ENCODE measurements around the gene C3orf62. TPM values are rescaled to one million over a fixed set of nuclear protein-coding genes. Genes with fewer than 3 reads are reported as not detected.
A peak's percentile ranks its signal among the peaks of the same experiment; 100 is the strongest.
"Not testable (repeated sequence)": the region's sequence is repeated elsewhere in the genome, so short reads cannot be mapped to it uniquely, and the experiment has no call there.

C3orf62 gene
- total and polyA plus RNA-seq, 12 donors = 2.3 to 9.1 (median 2.8) TPM

DNA sequence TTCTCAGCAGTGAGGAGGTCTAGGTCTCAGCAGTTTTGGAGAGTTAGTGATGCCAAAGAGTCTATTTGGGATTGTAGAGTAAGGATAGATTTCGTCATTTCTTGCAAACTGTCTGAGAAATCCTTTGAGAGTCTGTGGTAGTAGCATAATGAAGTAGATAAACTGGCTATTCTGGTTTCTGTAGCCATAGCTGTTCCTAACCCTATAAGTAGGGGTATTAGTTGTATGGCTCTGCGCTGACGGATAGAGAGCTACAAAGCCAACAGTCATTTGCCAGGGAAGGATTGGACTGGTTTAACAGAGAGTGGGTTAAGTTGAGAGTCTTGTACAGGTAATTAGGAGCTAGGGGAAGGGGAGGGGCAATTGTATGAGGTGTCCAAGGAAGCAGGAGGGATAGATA is 55.0 kb downstream of the C3orf62 start:
- WGBS, 2 donors = 94 to 96% methylated on average over 3 of the region's 3 CpGs
- Histone ChIP-seq H3K9me3 (peaks cover 0 to 14% (median under 1%) of the 10 kb centered on the region in 11 donors), H3K27ac (no peak overlapping the region), H3K4me3 (no peak overlapping the region), H3K4me1 (peaks cover 6 to 23% (median 18%) of the 10 kb centered on the region in 9 donors), H3K27me3 (no peaks in the 10 kb centered on the region), H3K36me3 (peaks cover 0 to 5% (median 0%) of the 10 kb centered on the region in 9 donors)
- ATAC-seq (no peak), DNase-seq (no peak)
- TF ChIP-seq, protein P1, sequence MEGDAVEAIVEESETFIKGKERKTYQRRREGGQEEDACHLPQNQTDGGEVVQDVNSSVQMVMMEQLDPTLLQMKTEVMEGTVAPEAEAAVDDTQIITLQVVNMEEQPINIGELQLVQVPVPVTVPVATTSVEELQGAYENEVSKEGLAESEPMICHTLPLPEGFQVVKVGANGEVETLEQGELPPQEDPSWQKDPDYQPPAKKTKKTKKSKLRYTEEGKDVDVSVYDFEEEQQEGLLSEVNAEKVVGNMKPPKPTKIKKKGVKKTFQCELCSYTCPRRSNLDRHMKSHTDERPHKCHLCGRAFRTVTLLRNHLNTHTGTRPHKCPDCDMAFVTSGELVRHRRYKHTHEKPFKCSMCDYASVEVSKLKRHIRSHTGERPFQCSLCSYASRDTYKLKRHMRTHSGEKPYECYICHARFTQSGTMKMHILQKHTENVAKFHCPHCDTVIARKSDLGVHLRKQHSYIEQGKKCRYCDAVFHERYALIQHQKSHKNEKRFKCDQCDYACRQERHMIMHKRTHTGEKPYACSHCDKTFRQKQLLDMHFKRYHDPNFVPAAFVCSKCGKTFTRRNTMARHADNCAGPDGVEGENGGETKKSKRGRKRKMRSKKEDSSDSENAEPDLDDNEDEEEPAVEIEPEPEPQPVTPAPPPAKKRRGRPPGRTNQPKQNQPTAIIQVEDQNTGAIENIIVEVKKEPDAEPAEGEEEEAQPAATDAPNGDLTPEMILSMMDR (IDR thresholded peaks at IDR 0.05) = no peak
- intact Hi-C loops (cut with DNase I) = loop anchor here in 1 of 10 donors (5.0 kb wide), 1 partner anchor 90 kb away; the partner anchor contains the start of gene LAMB2

DNA sequence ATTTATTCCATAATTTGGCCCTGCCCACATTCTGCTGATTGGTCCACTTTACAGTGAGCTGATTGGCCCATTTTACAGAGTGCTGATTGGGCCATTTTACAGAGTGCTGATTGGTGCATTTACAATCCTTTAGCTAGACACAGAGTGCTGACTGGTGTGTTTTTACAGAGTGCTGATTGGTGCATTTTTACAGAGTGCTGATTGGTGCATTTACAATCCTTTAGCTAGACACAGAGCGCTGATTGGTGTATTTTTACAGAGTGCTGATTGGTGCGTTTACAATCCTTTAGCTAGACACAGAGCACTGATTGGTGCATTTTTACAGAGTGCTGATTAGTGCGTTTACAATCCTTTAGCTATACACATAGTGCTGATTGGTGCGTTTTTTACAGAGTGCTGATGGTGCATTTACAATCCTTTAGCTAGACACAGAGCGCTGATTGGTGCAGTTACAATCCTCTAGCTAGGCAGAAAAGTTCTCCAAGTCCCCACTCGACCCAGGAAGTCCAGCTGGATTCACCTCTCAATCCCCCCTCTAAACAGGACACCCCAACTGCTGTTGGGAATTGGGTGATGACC is 56.0 kb downstream of the C3orf62 start:
- H3K27me3 ChIP-seq, H3K9me3 ChIP-seq, DNase-seq, H3K4me3 ChIP-seq, H3K36me3 ChIP-seq, ATAC-seq, H3K27ac ChIP-seq: not testable (repeated sequence)
- 92 to 95% methylated on average over 6 of the region's 6 CpGs for WGBS, 2 donors
- peaks cover 6 to 23% (median 18%) of the 10 kb centered on the region in 9 donors for H3K4me1 ChIP-seq
- intact Hi-C loops (cut with DNase I) = loop anchor here in 1 of 10 donors (5.0 kb wide), 1 partner anchor 89 kb away; the partner anchor contains the start of gene LAMB2

DNA sequence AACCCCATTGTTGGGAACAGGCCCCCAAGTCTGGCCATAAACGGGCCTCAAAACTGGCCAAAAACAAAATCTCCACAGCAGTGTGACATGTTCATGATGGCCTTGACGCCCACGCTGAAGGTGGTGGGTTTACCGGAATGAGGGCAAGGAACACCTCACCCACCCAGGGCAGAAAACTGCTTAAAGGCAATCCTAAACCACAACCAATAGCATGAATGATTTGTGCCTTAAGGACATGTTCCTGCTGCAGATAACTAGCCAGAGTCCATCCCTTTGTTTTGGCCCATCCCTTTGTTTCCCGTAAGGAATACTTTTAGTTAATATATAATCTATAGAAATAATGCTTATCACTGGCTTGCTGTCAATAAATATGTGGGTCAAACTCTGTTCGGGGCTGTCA is 57.9 kb downstream of the C3orf62 start:
- intact Hi-C loops (cut with DNase I) = loop anchor here in 1 of 10 donors (5.0 kb wide), 2 partner anchors 47 to 58 kb away; partner anchors contain the start of genes C3orf62 and KLHDC8B
- no peak overlapping the region for H3K4me3 ChIP-seq
- TF ChIP-seq, protein P1 (IDR thresholded peaks at IDR 0.05) = no peak
- peaks cover 0 to 8% (median 0%) of the 10 kb centered on the region in 11 donors for H3K9me3 ChIP-seq
- peaks cover 6 to 24% (median 18%) of the 10 kb centered on the region in 9 donors for H3K4me1 ChIP-seq
- DNase-seq = no peak
- peaks cover 0 to 5% (median 0%) of the 10 kb centered on the region in 9 donors for H3K36me3 ChIP-seq
- 94 to 96% methylated on average over 6 of the region's 6 CpGs for WGBS, 2 donors
- H3K27ac ChIP-seq = peak overlapping the region; percentile 41 to 89 (median 83)
- no peaks in the 10 kb centered on the region for H3K27me3 ChIP-seq
- ATAC-seq = peak in 1 of 8 donors; percentile 36

Small RNAs within 50 kb of the gene (microRNA-seq; reads per million reads assigned to microRNA genes)
- 0 reads per million in 2 donors for gene MIR4271

Other genes with a start within 250 kb of the C3orf62 start
- 10 to 100 TPM; 40.7 to 70.3 (median 58.4) TPM for gene IMPDH2, start 247.8 kb downstream of the C3orf62 start, total RNA-seq
- gene IMPDH2, start 247.8 kb downstream of the C3orf62 start, polyA plus RNA-seq = 100 to 1,000 TPM in 1 of 2 donors, 10 to 100 TPM in 1; 84.0 to 105 TPM
- gene QRICH1, start 183.2 kb downstream of the C3orf62 start, total RNA-seq = 10 to 100 TPM; 54.5 to 72.5 (median 58.7) TPM
- 10 to 100 TPM; 21.1 to 34.2 TPM for gene QRICH1, start 183.2 kb downstream of the C3orf62 start, polyA plus RNA-seq
- 100 to 1,000 TPM; 173 to 265 (median 206) TPM for gene QARS1, start 172.5 kb downstream of the C3orf62 start, total RNA-seq
- gene QARS1, start 172.5 kb downstream of the C3orf62 start, polyA plus RNA-seq = 100 to 1,000 TPM; 120 to 369 TPM
- gene USP19, start 156.4 kb downstream of the C3orf62 start, total RNA-seq = 10 to 100 TPM; 47.5 to 78.1 (median 62.5) TPM
- gene USP19, start 156.4 kb downstream of the C3orf62 start, polyA plus RNA-seq = 10 to 100 TPM; 18.1 to 20.2 TPM
- gene LAMB2, start 144.2 kb downstream of the C3orf62 start, total RNA-seq = 100 to 1,000 TPM; 575 to 961 (median 776) TPM
- gene LAMB2, start 144.2 kb downstream of the C3orf62 start, polyA plus RNA-seq = 1,000 to 10,000 TPM in 1 of 2 donors, 100 to 1,000 TPM in 1; 423 to 1,204 TPM
- 10 to 100 TPM; 10.4 to 16.9 (median 12.3) TPM for gene CCDC71, start 110.9 kb downstream of the C3orf62 start, total RNA-seq
- gene CCDC71, start 110.9 kb downstream of the C3orf62 start, polyA plus RNA-seq = 10 to 100 TPM in 1 of 2 donors, 1 to 10 TPM in 1; 7.2 to 16.3 TPM
- gene KLHDC8B, start 105.6 kb downstream of the C3orf62 start, total RNA-seq = 100 to 1,000 TPM in 9 of 10 donors, 10 to 100 TPM in 1; 87.9 to 190 (median 118) TPM
- gene KLHDC8B, start 105.6 kb downstream of the C3orf62 start, polyA plus RNA-seq = 100 to 1,000 TPM in 1 of 2 donors, 10 to 100 TPM in 1; 56.2 to 121 TPM
- gene USP4, start 62.8 kb upstream of the C3orf62 start, total RNA-seq = 10 to 100 TPM; 35.4 to 48.3 (median 43.5) TPM
- 10 to 100 TPM; 19.9 to 52.4 TPM for gene USP4, start 62.8 kb upstream of the C3orf62 start, polyA plus RNA-seq
- gene GPX1, start 81.1 kb upstream of the C3orf62 start, total RNA-seq = 100 to 1,000 TPM in 5 of 10 donors, 10 to 100 TPM in 5; 85.2 to 223 (median 102) TPM
- gene GPX1, start 81.1 kb upstream of the C3orf62 start, polyA plus RNA-seq = 100 to 1,000 TPM; 203 to 267 TPM
- 100 to 1,000 TPM; 226 to 335 (median 250) TPM for gene RHOA, start 134.7 kb upstream of the C3orf62 start, total RNA-seq
- 100 to 1,000 TPM; 139 to 291 TPM for gene RHOA, start 134.7 kb upstream of the C3orf62 start, polyA plus RNA-seq
- 10 to 100 TPM; 13.9 to 22.6 (median 17.6) TPM for gene TCTA, start 135.2 kb upstream of the C3orf62 start, total RNA-seq
- gene TCTA, start 135.2 kb upstream of the C3orf62 start, polyA plus RNA-seq = 10 to 100 TPM; 16.5 to 19.0 TPM
- gene AMT, start 145.2 kb upstream of the C3orf62 start, total RNA-seq = 10 to 100 TPM; 21.3 to 40.9 (median 34.3) TPM
- gene AMT, start 145.2 kb upstream of the C3orf62 start, polyA plus RNA-seq = 10 to 100 TPM in 1 of 2 donors, 1 to 10 TPM in 1; 3.2 to 22.6 TPM
- gene NICN1, start 152.1 kb upstream of the C3orf62 start, total RNA-seq = 10 to 100 TPM; 13.9 to 22.5 (median 18.3) TPM
- 1 to 10 TPM; 7.7 to 8.3 TPM for gene NICN1, start 152.1 kb upstream of the C3orf62 start, polyA plus RNA-seq
- 100 to 1,000 TPM; 118 to 173 (median 139) TPM for gene DAG1, start 193.0 kb upstream of the C3orf62 start, total RNA-seq
- 10 to 100 TPM; 37.7 to 50.9 TPM for gene DAG1, start 193.0 kb upstream of the C3orf62 start, polyA plus RNA-seq

Measured in heart right ventricle (tissue), 16 donors.